Kidney epithelial cell (primary cell): ENCODE results near the gene CCNG1. TPM values are rescaled to one million over a fixed set of nuclear protein-coding genes. Genes with fewer than 3 reads are reported as not detected.
"Not testable (repeated sequence)": the region's sequence is repeated elsewhere in the genome, so short reads cannot be mapped to it uniquely, and the experiment has no call there.

Source experiments
- DNase-seq: peaks from one replicate; pipeline ENCODE4 v3.0.0-alpha.2; 2010; ENCODE audit warnings: low read depth
- H3K27me3 ChIP-seq: 2 replicates; pipeline ENCODE4 v1.6.0; 2011; ENCODE audit warnings: low read length; ENCODE audit not compliant: control insufficient read depth, insufficient read depth
- H3K36me3 ChIP-seq: 2 replicates; pipeline ENCODE4 v1.5.1; 2011; ENCODE audit warnings: low read length; ENCODE audit not compliant: control insufficient read depth, insufficient read depth
- H3K4me3 ChIP-seq: 2 replicates; pipeline ENCODE4 v1.5.1; 2011; ENCODE audit warnings: low read depth, mild to moderate bottlenecking, control low read depth, low read length
- CTCF ChIP-seq: IDR thresholded peaks from 2 replicates; pipeline ENCODE4 v1.5.1; 2011; ENCODE audit warnings: mild to moderate bottlenecking, moderate library complexity, low read length, control low read depth, inconsistent platforms; ENCODE audit not compliant: insufficient read depth, poor library complexity, severe bottlenecking
- total RNA-seq: library from RNA; depleted of rRNA; stranded (reverse); fragments of >200 nt; gene quantifications from 2 replicates; pipeline ENCODE4 v1.2.3, GENCODE V29; 2015

Gene CCNG1
- total RNA-seq, 1 donor from 2014 or later: 206 TPM

- H3K4me3 ChIP-seq: no peak overlapping the region
- H3K36me3 ChIP-seq: no peaks in the 10 kb centered on the region
- H3K27me3 ChIP-seq: no peaks in the 10 kb centered on the region
- TF ChIP-seq CTCF: no peak
- no peak for DNase-seq
Observed at GRCh38 chr5:163447191-163447590, 9.8 kb downstream of the CCNG1 start.

- DNase-seq: no peak
- H3K27me3 ChIP-seq: no peaks in the 10 kb centered on the region
- TF ChIP-seq CTCF: no peak
- H3K36me3 ChIP-seq: no peaks in the 10 kb centered on the region
- H3K4me3 ChIP-seq: no peak overlapping the region
Observed at GRCh38 chr5:163447875-163448274, 10.5 kb downstream of the CCNG1 start.

- Histone ChIP-seq H3K36me3 (no peaks in the 10 kb centered on the region), H3K4me3 (no peak overlapping the region)
- TF ChIP-seq CTCF: no peak
Observed at GRCh38 chr5:163448491-163448890, 11.1 kb downstream of the CCNG1 start.

GRCh38 chr5:163451489-163451888 is 14.1 kb downstream of the CCNG1 start:
- no peak for DNase-seq
- H3K4me3 ChIP-seq: no peak overlapping the region
- no peaks in the 10 kb centered on the region for H3K36me3 ChIP-seq
- H3K27me3 ChIP-seq: no peaks in the 10 kb centered on the region
- TF ChIP-seq CTCF: no peak

More at GRCh38 chr5:163448491-163448890, 11.1 kb downstream of the CCNG1 start:
- H3K27me3 ChIP-seq: no peaks in the 10 kb centered on the region
- DNase-seq: no peak

- H3K4me3 ChIP-seq: no peak overlapping the region
- TF ChIP-seq CTCF: no peak
- no peaks in the 10 kb centered on the region for H3K36me3 ChIP-seq
Observed at GRCh38 chr5:163453705-163454104, 16.3 kb downstream of the CCNG1 start.

GRCh38 chr5:163455406-163455805 is 18.0 kb downstream of the CCNG1 start:
- H3K36me3 ChIP-seq, DNase-seq, H3K27me3 ChIP-seq, H3K4me3 ChIP-seq: not testable (repeated sequence)

More at GRCh38 chr5:163453705-163454104, 16.3 kb downstream of the CCNG1 start:
- DNase-seq: no peak
- no peaks in the 10 kb centered on the region for H3K27me3 ChIP-seq
